GM23248 (cell line): ENCODE measurements around the gene CLIC5. TPM values are rescaled to one million over a fixed set of nuclear protein-coding genes. Genes with fewer than 3 reads are reported as not detected.

ENCODE experiments used
- DNase-seq: peaks from one replicate; pipeline ENCODE4 v3.0.0-alpha.2; 2015
- H2AFZ ChIP-seq: fragments of 200-600 bp; sonication (generic); 2 replicates; pipeline ENCODE4 v1.6.1; 2016; ENCODE audit warnings: antibody characterized with exemption
- H3F3A ChIP-seq: fragments of 200-600 bp; sonication (generic); 2 replicates; pipeline ENCODE4 v1.6.1; 2016; ENCODE audit warnings: mild to moderate bottlenecking, antibody characterized with exemption, mixed run types; ENCODE audit not compliant: insufficient read depth
- H3K27ac ChIP-seq: fragments of 200-600 bp; sonication (generic); 2 replicates; pipeline ENCODE4 v1.5.1; 2016; ENCODE audit warnings: mild to moderate bottlenecking
- H3K27me3 ChIP-seq: fragments of 200-600 bp; sonication (generic); replicated peaks from 2 replicates; pipeline ENCODE4 v1.6.1; 2016; ENCODE audit warnings: mild to moderate bottlenecking; ENCODE audit not compliant: insufficient read depth
- H3K36me3 ChIP-seq: fragments of 200-600 bp; sonication (generic); 2 replicates; pipeline ENCODE4 v1.6.1; 2016; ENCODE audit warnings: low read depth, mild to moderate bottlenecking
- H3K4me1 ChIP-seq: fragments of 200-600 bp; sonication (generic); 2 replicates; pipeline ENCODE4 v1.6.1; 2016; ENCODE audit warnings: mild to moderate bottlenecking; ENCODE audit not compliant: insufficient read depth
- H3K4me2 ChIP-seq: fragments of 200-600 bp; sonication (generic); one replicate; pipeline ENCODE4 v1.6.1; 2016; ENCODE audit warnings: mild to moderate bottlenecking; ENCODE audit not compliant: unreplicated experiment
- H3K4me3 ChIP-seq: fragments of 200-600 bp; sonication (generic); 2 replicates; pipeline ENCODE4 v1.5.1; 2016; ENCODE audit warnings: mild to moderate bottlenecking
- H3K79me2 ChIP-seq: fragments of 200-600 bp; sonication (generic); 2 replicates; pipeline ENCODE4 v1.6.1; 2016; ENCODE audit warnings: mild to moderate bottlenecking; ENCODE audit not compliant: insufficient read depth
- H3K9ac ChIP-seq: fragments of 200-600 bp; sonication (generic); 2 replicates; pipeline ENCODE4 v1.6.1; 2016; ENCODE audit warnings: mild to moderate bottlenecking
- H3K9me2 ChIP-seq: fragments of 200-600 bp; sonication (generic); 2 replicates; pipeline ENCODE4 v1.6.1; 2016; ENCODE audit warnings: mixed run types, mild to moderate bottlenecking, moderate library complexity; ENCODE audit not compliant: insufficient read depth
- H3K9me3 ChIP-seq: fragments of 200-600 bp; sonication (generic); one replicate; pipeline ENCODE4 v1.6.1; 2017; ENCODE audit warnings: low read depth
- H4K20me1 ChIP-seq: fragments of 200-600 bp; sonication (generic); 2 replicates; pipeline ENCODE4 v1.6.0; 2016; ENCODE audit not compliant: insufficient read depth
- EZH2 ChIP-seq: fragments of 200-600 bp; sonication (generic); IDR thresholded peaks from 2 replicates; pipeline ENCODE4 v1.6.1; 2018; ENCODE audit warnings: antibody characterized with exemption, mild to moderate bottlenecking; ENCODE audit not compliant: insufficient read depth, poor library complexity, severe bottlenecking
- EZH2phosphoT487 ChIP-seq: fragments of 200-600 bp; sonication (generic); IDR thresholded peaks from 2 replicates; pipeline ENCODE4 v1.6.1; 2018; ENCODE audit warnings: antibody characterized with exemption, moderate library complexity, mild to moderate bottlenecking, low read depth; ENCODE audit not compliant: insufficient read depth
- WGBS, 2 experiments: methylation state at CpG; one replicate each; pipeline ENCODE4 v1.1.6; 2015 to 2017; ENCODE audit warnings: low lambda C conversion rate in 2 of 2, low coverage in 1 of 2; ENCODE audit errors: missing lambda C conversion rate in 2 of 2; 5-methylcytosine and 5-hydroxymethylcytosine counted together
- in situ Hi-C: fragments of 300-500 bp; cut with MboI; formaldehyde crosslinking; loops from 2 replicates; pipeline ENCODE4 v1.15.0; 2020
- polyA plus RNA-seq: library from polyadenylated mRNA; unstranded; fragments of >200 nt; fragmentation: Nextera tagmentation; extraction: Ambion mirVana; gene quantifications from 2 replicates; pipeline ENCODE4 v1.2.1, GENCODE V29; 2016
- total RNA-seq: library from RNA; depleted of rRNA; stranded (reverse); fragments of >200 nt; shearing (Covaris generic); gene quantifications from 2 replicates; pipeline ENCODE4 v1.2.3, GENCODE V29; 2014

Gene CLIC5
- total and polyA plus RNA-seq, 2 experiments from 2014 or later, result not detected

GRCh38 chr6:45916692-45917091, 99.0 kb downstream of the CLIC5 start:
- Histone ChIP-seq H3F3A (no peaks in the 10 kb centered on the region), H3K27ac (no peak overlapping the region), H4K20me1 (no peaks in the 10 kb centered on the region), H3K9ac (no peak overlapping the region), H3K4me2 (no peak overlapping the region), H3K9me3 (no peaks in the 10 kb centered on the region), H2AFZ (no peak overlapping the region), H3K4me1 (no peaks in the 10 kb centered on the region), H3K9me2 (no peaks in the 10 kb centered on the region), H3K36me3 (no peaks in the 10 kb centered on the region), H3K79me2 (no peaks in the 10 kb centered on the region), H3K27me3 (no peaks in the 10 kb centered on the region), H3K4me3 (no peak overlapping the region)
- in situ Hi-C loops, result loop anchor here (25.0 kb wide), 1 partner anchor 1429 kb away; no protein-coding TSS in a partner anchor
- DNase-seq, result no peak
- TF ChIP-seq EZH2 (no peak), EZH2phosphoT487 (no peak)
- WGBS, 2 experiments, result 51 to 56% methylated on average over 5 of the region's 5 CpGs

DNA sequence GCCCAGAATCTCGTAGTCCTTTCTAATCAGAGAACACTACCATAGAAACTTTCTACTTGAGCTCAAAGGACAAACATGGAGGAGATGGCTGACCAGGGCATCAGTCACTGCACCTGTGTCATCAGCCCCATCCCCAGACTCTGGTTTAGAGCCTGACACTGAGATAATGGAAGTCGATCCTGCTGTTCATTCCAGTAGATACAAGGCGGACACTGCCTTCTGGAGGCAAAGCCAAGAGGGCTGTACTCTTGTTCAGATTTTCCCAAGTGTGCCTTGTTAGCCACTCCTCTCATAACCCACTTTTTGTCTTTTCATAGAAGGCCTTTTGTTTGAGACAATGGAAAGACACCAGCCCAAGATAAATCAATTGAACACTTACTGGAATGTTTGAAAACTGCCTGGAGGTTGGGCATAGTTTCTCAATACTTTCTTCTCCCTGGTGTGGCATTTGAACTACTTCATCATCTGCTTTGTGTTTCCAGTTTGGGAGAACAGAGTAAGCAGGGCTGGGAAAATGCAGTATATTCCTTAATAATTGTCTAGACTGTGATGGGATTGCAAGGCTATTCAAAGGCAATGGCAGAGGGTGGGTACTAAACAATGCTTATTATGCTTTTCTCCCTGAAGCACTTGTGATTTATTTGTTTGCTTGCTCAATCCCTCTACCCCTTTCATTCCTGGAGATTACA, 99.7 kb downstream of the CLIC5 start:
- Histone ChIP-seq H3K36me3 (no peaks in the 10 kb centered on the region), H3K9ac (no peak overlapping the region), H3K79me2 (no peaks in the 10 kb centered on the region), H3F3A (no peaks in the 10 kb centered on the region), H3K27ac (no peak overlapping the region), H4K20me1 (no peaks in the 10 kb centered on the region), H3K4me1 (no peaks in the 10 kb centered on the region), H3K4me3 (no peak overlapping the region), H3K27me3 (no peaks in the 10 kb centered on the region), H3K9me2 (no peaks in the 10 kb centered on the region), H3K4me2 (no peak overlapping the region), H3K9me3 (no peaks in the 10 kb centered on the region), H2AFZ (no peak overlapping the region)
- TF ChIP-seq EZH2 (no peak), EZH2phosphoT487 (no peak)
- WGBS, 2 experiments, result 51 to 56% methylated on average over 3 of the region's 3 CpGs
- in situ Hi-C loops, result loop anchor here (25.0 kb wide), 1 partner anchor 1429 kb away; no protein-coding TSS in a partner anchor
- DNase-seq, result no peak

DNA sequence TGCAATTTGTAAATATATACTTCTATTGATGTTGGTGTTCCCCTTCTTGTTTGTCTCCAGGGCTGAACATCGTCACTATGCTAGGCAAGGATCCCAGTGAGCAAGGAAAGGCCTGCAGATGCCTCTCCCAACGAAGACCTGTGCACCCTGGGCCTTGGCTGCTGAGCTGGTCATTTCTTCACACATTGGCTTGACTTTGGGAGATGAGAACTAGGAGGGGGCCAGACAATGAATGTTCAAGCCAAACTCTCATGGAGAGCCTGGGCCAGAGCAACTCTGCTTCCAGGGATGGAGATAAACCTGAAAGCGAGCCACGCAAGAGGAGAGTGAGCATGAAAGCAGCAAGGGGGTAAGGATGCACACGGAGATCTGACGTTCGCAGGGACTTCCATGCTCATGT, 104.0 kb downstream of the CLIC5 start:
- no peaks in the 10 kb centered on the region for H3K79me2 ChIP-seq
- H3K9me3 ChIP-seq, result no peaks in the 10 kb centered on the region
- H3K27ac ChIP-seq, result no peak overlapping the region
- H4K20me1 ChIP-seq, result no peaks in the 10 kb centered on the region
- no peak overlapping the region for H3K4me2 ChIP-seq
- no peak overlapping the region for H2AFZ ChIP-seq
- H3K4me3 ChIP-seq, result no peak overlapping the region
- H3F3A ChIP-seq, result no peaks in the 10 kb centered on the region
- DNase-seq, result no peak
- no peak for TF ChIP-seq EZH2
- no peaks in the 10 kb centered on the region for H3K4me1 ChIP-seq
- H3K9ac ChIP-seq, result no peak overlapping the region
- H3K36me3 ChIP-seq, result no peaks in the 10 kb centered on the region
- H3K27me3 ChIP-seq, result no peaks in the 10 kb centered on the region
- 77 to 80% methylated on average over 7 of the region's 7 CpGs for WGBS, 2 experiments
- no peaks in the 10 kb centered on the region for H3K9me2 ChIP-seq
- in situ Hi-C loops, result loop anchor here (25.0 kb wide), 1 partner anchor 1424 kb away; no protein-coding TSS in a partner anchor

DNA sequence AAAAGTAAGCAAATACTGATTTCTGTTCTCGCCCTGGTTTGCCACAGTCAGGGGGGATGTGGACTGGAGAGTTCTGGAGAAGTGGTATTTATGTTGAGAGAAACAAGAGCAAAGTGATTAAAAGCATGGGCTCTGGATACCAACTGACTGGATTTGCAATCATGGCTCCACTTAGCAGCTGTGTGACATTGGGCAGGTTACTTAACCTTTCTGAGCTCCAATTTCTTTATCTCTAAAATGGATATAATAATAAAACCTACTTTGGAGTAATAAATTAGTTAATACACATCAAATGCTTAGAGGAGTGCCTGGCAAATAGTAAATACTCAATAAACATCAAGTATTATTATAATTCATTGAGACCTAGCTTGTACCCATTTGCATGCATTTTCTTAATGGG, 111.7 kb downstream of the CLIC5 start:
- H4K20me1 ChIP-seq, result no peaks in the 10 kb centered on the region
- H3K4me1 ChIP-seq, result 0 out of 2 replicates have a peak, but pooled peaks cover 4% of the 10 kb centered on the region
- in situ Hi-C loops, result loop anchor here (25.0 kb wide), 1 partner anchor 1417 kb away; no protein-coding TSS in a partner anchor
- H3K9ac ChIP-seq, result no peak overlapping the region
- no peak overlapping the region for H3K4me3 ChIP-seq
- no peak for DNase-seq
- H3K9me2 ChIP-seq, result no peaks in the 10 kb centered on the region
- no peak overlapping the region for H2AFZ ChIP-seq
- 85 to 86% methylated on average over 1 of the region's 1 CpG for WGBS, 2 experiments
- no peaks in the 10 kb centered on the region for H3K27me3 ChIP-seq
- H3K9me3 ChIP-seq, result no peaks in the 10 kb centered on the region
- H3K36me3 ChIP-seq, result no peaks in the 10 kb centered on the region
- no peak overlapping the region for H3K27ac ChIP-seq
- TF ChIP-seq EZH2phosphoT487 (no peak), EZH2 (no peak)
- H3K4me2 ChIP-seq, result no peak overlapping the region
- no peaks in the 10 kb centered on the region for H3F3A ChIP-seq
- H3K79me2 ChIP-seq, result no peaks in the 10 kb centered on the region
